Activated CD8-positive, alpha-beta memory T cell treated with anti-CD3 and anti-CD28 coated beads, Interleukin-2, amount 10 ng/mL, durations not matched to agents 7 days and 5 days (primary cell): ENCODE results near the gene DENND5B. TPM values are rescaled to one million over a fixed set of nuclear protein-coding genes. Genes with fewer than 3 reads are reported as not detected.
A peak's percentile ranks its signal among the peaks of the same experiment; 100 is the strongest.
"Not testable (repeated sequence)": the region's sequence is repeated elsewhere in the genome, so short reads cannot be mapped to it uniquely, and the experiment has no call there.

Source experiments
- ATAC-seq: fragments of 150-1000 bp; cut with Tn5 transposase; one replicate; pipeline ENCODE4 v1.10.0; 2021; ENCODE audit warnings: moderate library complexity
- CTCF ChIA-PET: fragments of 350-600 bp; sonication (Branson Sonifier 250); formaldehyde crosslinking; loops from one replicate; lab custom pipeline; 2021; ENCODE audit warnings: antibody characterized with exemption; lab: Charles Lee
- DNase-seq: peaks from one replicate; pipeline ENCODE4 v3.0.0-alpha.2; 2020
- H3K27ac Mint-ChIP-seq: one replicate; pipeline ENCODE4 v1.8.0; 2021; ENCODE audit warnings: mild to moderate bottlenecking, mixed read lengths
- H3K27me3 Mint-ChIP-seq: one replicate; pipeline ENCODE4 v1.8.0; 2021; ENCODE audit warnings: mixed read lengths
- H3K36me3 Mint-ChIP-seq: one replicate; pipeline ENCODE4 v1.8.0; 2021; ENCODE audit warnings: mild to moderate bottlenecking, mixed read lengths
- H3K4me1 Mint-ChIP-seq: one replicate; pipeline ENCODE4 v1.8.0; 2021; ENCODE audit warnings: mixed read lengths
- H3K4me3 Mint-ChIP-seq: one replicate; pipeline ENCODE4 v1.8.0; 2021; ENCODE audit warnings: mild to moderate bottlenecking, moderate library complexity, mixed read lengths
- H3K9me3 Mint-ChIP-seq: one replicate; pipeline ENCODE4 v1.8.0; 2022; ENCODE audit warnings: low read depth, mixed read lengths
- total RNA-seq, 2 experiments: library from RNA; stranded (reverse); gene quantifications; one replicate each; pipeline ENCODE4 v1.2.3, GENCODE V29; 2021

Gene DENND5B
- total RNA-seq, 2 experiments from 2014 or later, result 0.06 to 0.26 TPM

GRCh38 chr12:31440586-31440985, 150.3 kb downstream of the DENND5B start:
- Mint-ChIP-seq H3K27me3 (no peaks in the 10 kb centered on the region), H3K27ac (no peak overlapping the region), H3K9me3 (no peaks in the 10 kb centered on the region), H3K4me3 (no peak overlapping the region), H3K36me3 (no peaks in the 10 kb centered on the region), H3K4me1 (no peaks in the 10 kb centered on the region)
- ATAC-seq (no peak), DNase-seq (no peak)
- CTCF ChIA-PET, result no interaction called here

GRCh38 chr12:31440134-31440533, 150.8 kb downstream of the DENND5B start:
- Mint-ChIP-seq H3K27me3 (peaks cover 1% of the 10 kb centered on the region), H3K9me3 (no peaks in the 10 kb centered on the region), H3K4me3 (no peak overlapping the region), H3K4me1 (no peaks in the 10 kb centered on the region), H3K27ac (no peak overlapping the region), H3K36me3 (no peaks in the 10 kb centered on the region)
- no peak for DNase-seq
- CTCF ChIA-PET, result no interaction called here
- no peak for ATAC-seq

- no peaks in the 10 kb centered on the region for H3K36me3 Mint-ChIP-seq
- no peaks in the 10 kb centered on the region for H3K4me1 Mint-ChIP-seq
- H3K27me3 Mint-ChIP-seq, result peaks cover 11% of the 10 kb centered on the region
- DNase-seq, result no peak
- CTCF ChIA-PET, result no interaction called here
- no peaks in the 10 kb centered on the region for H3K9me3 Mint-ChIP-seq
- H3K27ac Mint-ChIP-seq, result no peak overlapping the region
- ATAC-seq, result no peak
- no peak overlapping the region for H3K4me3 Mint-ChIP-seq
Measured at GRCh38 chr12:31431721-31432240, 159.2 kb downstream of the DENND5B start.

GRCh38 chr12:31423405-31423804, 167.5 kb downstream of the DENND5B start:
- Mint-ChIP-seq H3K4me3 (no peak overlapping the region), H3K27me3 (peaks cover 14% of the 10 kb centered on the region), H3K36me3 (no peaks in the 10 kb centered on the region), H3K4me1 (no peaks in the 10 kb centered on the region), H3K27ac (no peak overlapping the region), H3K9me3 (no peaks in the 10 kb centered on the region)
- DNase-seq, result no peak
- CTCF ChIA-PET, result no interaction called here
- ATAC-seq, result no peak

GRCh38 chr12:31412292-31412801, 178.6 kb downstream of the DENND5B start:
- Mint-ChIP-seq H3K4me1 (no peaks in the 10 kb centered on the region), H3K4me3 (no peak overlapping the region), H3K27ac (no peak overlapping the region), H3K9me3 (no peaks in the 10 kb centered on the region), H3K27me3 (peaks cover 10% of the 10 kb centered on the region), H3K36me3 (no peaks in the 10 kb centered on the region)
- ATAC-seq, result no peak
- CTCF ChIA-PET, result no interaction called here
- DNase-seq, result no peak

- CTCF ChIA-PET, result no interaction called here
- H3K4me1 Mint-ChIP-seq, result peaks cover 3% of the 10 kb centered on the region
- H3K4me3 Mint-ChIP-seq, result no peak overlapping the region
- no peaks in the 10 kb centered on the region for H3K36me3 Mint-ChIP-seq
- DNase-seq, result no peak
- peaks cover 4% of the 10 kb centered on the region for H3K27me3 Mint-ChIP-seq
- H3K27ac Mint-ChIP-seq, result no peak overlapping the region
- no peak for ATAC-seq
- H3K9me3 Mint-ChIP-seq, result no peaks in the 10 kb centered on the region
Measured at GRCh38 chr12:31408763-31409162, 182.2 kb downstream of the DENND5B start.

GRCh38 chr12:31407562-31407961, 183.4 kb downstream of the DENND5B start:
- DNase-seq, result no peak
- CTCF ChIA-PET, result no interaction called here
- Mint-ChIP-seq H3K27me3 (no peaks in the 10 kb centered on the region), H3K9me3 (no peaks in the 10 kb centered on the region), H3K4me3 (no peak overlapping the region), H3K4me1 (peaks cover 7% of the 10 kb centered on the region), H3K36me3 (no peaks in the 10 kb centered on the region), H3K27ac (no peak overlapping the region)
- ATAC-seq, result no peak

GRCh38 chr12:31406345-31406744, 184.6 kb downstream of the DENND5B start:
- Mint-ChIP-seq H3K4me3 (no peak overlapping the region), H3K27me3 (no peaks in the 10 kb centered on the region), H3K27ac (no peak overlapping the region), H3K9me3 (no peaks in the 10 kb centered on the region), H3K36me3 (no peaks in the 10 kb centered on the region), H3K4me1 (peaks cover 7% of the 10 kb centered on the region)
- CTCF ChIA-PET, result no interaction called here
- no peak for DNase-seq
- no peak for ATAC-seq

- DNase-seq, result no peak
- CTCF ChIA-PET, result interaction anchor here (1.2 to 3.1 kb wide), 5 partner anchors 16 to 248 kb away, joined by 4 to 20 read pairs (median 10); no protein-coding TSS in a partner anchor
- Mint-ChIP-seq H3K27ac (no peak overlapping the region), H3K27me3 (no peaks in the 10 kb centered on the region), H3K4me3 (no peak overlapping the region), H3K4me1 (peaks cover 7% of the 10 kb centered on the region), H3K36me3 (no peaks in the 10 kb centered on the region), H3K9me3 (no peaks in the 10 kb centered on the region)
- no peak for ATAC-seq
Measured at GRCh38 chr12:31405021-31405420, 185.9 kb downstream of the DENND5B start.

- CTCF ChIA-PET, result interaction anchor here (0.6 to 3.1 kb wide), 19 partner anchors 12 to 904 kb away, joined by 3 to 20 read pairs (median 4); no protein-coding TSS in a partner anchor
- not testable (repeated sequence) for H3K27me3 Mint-ChIP-seq, H3K27ac Mint-ChIP-seq, H3K4me1 Mint-ChIP-seq, H3K36me3 Mint-ChIP-seq, H3K9me3 Mint-ChIP-seq, H3K4me3 Mint-ChIP-seq
- ATAC-seq (peak; percentile 92), DNase-seq (peak; percentile 65)
Measured at GRCh38 chr12:31403099-31403607, 187.8 kb downstream of the DENND5B start.

- H3K4me1 Mint-ChIP-seq, result no peaks in the 10 kb centered on the region
- H3K27ac Mint-ChIP-seq, result no peak overlapping the region
- H3K27me3 Mint-ChIP-seq, result peaks cover 6% of the 10 kb centered on the region
- CTCF ChIA-PET, result no interaction called here
- no peak overlapping the region for H3K4me3 Mint-ChIP-seq
- no peaks in the 10 kb centered on the region for H3K9me3 Mint-ChIP-seq
- no peak for DNase-seq
- no peaks in the 10 kb centered on the region for H3K36me3 Mint-ChIP-seq
- ATAC-seq, result no peak
Measured at GRCh38 chr12:31393004-31393550, 197.9 kb downstream of the DENND5B start.

- H3K27ac Mint-ChIP-seq, result no peak overlapping the region
- CTCF ChIA-PET, result interaction anchor here (2.3 kb wide), 1 partner anchor 12 kb away, joined by 6 read pairs; no protein-coding TSS in a partner anchor
- no peak overlapping the region for H3K4me3 Mint-ChIP-seq
- H3K36me3 Mint-ChIP-seq, result no peaks in the 10 kb centered on the region
- ATAC-seq, result no peak
- H3K27me3 Mint-ChIP-seq, result peaks cover 16% of the 10 kb centered on the region
- H3K4me1 Mint-ChIP-seq, result no peaks in the 10 kb centered on the region
- no peaks in the 10 kb centered on the region for H3K9me3 Mint-ChIP-seq
- no peak for DNase-seq
Measured at GRCh38 chr12:31390991-31391390, 199.9 kb downstream of the DENND5B start.

GRCh38 chr12:31388713-31389112, 202.2 kb downstream of the DENND5B start:
- Mint-ChIP-seq H3K27ac (no peak overlapping the region), H3K27me3 (peaks cover 19% of the 10 kb centered on the region), H3K4me1 (no peaks in the 10 kb centered on the region), H3K9me3 (no peaks in the 10 kb centered on the region), H3K4me3 (no peak overlapping the region), H3K36me3 (no peaks in the 10 kb centered on the region)
- ATAC-seq (no peak), DNase-seq (no peak)
- CTCF ChIA-PET, result interaction anchor here (1.8 kb wide), 1 partner anchor 16 kb away, joined by 4 read pairs; no protein-coding TSS in a partner anchor

GRCh38 chr12:31387466-31387865, 203.5 kb downstream of the DENND5B start:
- Mint-ChIP-seq H3K27me3 (peaks cover 21% of the 10 kb centered on the region), H3K9me3 (no peaks in the 10 kb centered on the region), H3K36me3 (no peaks in the 10 kb centered on the region), H3K4me3 (no peak overlapping the region), H3K27ac (no peak overlapping the region), H3K4me1 (no peaks in the 10 kb centered on the region)
- CTCF ChIA-PET, result no interaction called here
- ATAC-seq (no peak), DNase-seq (no peak)
